OCI-LY1 (cell line): ENCODE measurements around the gene DNASE1L2.

Experiments
- H2AFZ ChIP-seq: fragments of 200-600 bp; sonication (generic), shearing (Covaris generic); 2 replicates; pipeline ENCODE4 v1.6.0; 2014; ENCODE audit warnings: antibody characterized with exemption, mild to moderate bottlenecking, low read length
- H3F3A ChIP-seq: fragments of 200-600 bp; sonication (generic), shearing (Covaris generic); 2 replicates; pipeline ENCODE4 v1.6.0; 2014; ENCODE audit warnings: mild to moderate bottlenecking, antibody characterized with exemption, low read length, moderate library complexity; ENCODE audit not compliant: insufficient read depth
- H3K27ac ChIP-seq: fragments of 200-600 bp; sonication (generic); 2 replicates; pipeline ENCODE4 v1.5.1; 2014; ENCODE audit warnings: low read length, mixed run types, mild to moderate bottlenecking, low read depth; ENCODE audit not compliant: poor library complexity, severe bottlenecking
- H3K27me3 ChIP-seq: fragments of 200-600 bp; sonication (generic); 2 replicates; pipeline ENCODE4 v1.6.0; 2014; ENCODE audit warnings: antibody characterized with exemption, mild to moderate bottlenecking, low read length, moderate library complexity; ENCODE audit not compliant: insufficient read depth
- H3K36me3 ChIP-seq: fragments of 200-600 bp; sonication (generic); 2 replicates; pipeline ENCODE4 v1.6.1; 2014; ENCODE audit warnings: mild to moderate bottlenecking, antibody characterized with exemption, low read length, moderate library complexity, mixed read lengths; ENCODE audit not compliant: insufficient read depth
- H3K4me1 ChIP-seq: fragments of 200-600 bp; sonication (generic); 2 replicates; pipeline ENCODE4 v1.5.1; 2014; ENCODE audit warnings: mild to moderate bottlenecking, low read length, moderate library complexity; ENCODE audit not compliant: insufficient read depth, severe bottlenecking
- H3K4me2 ChIP-seq: fragments of 200-600 bp; sonication (generic), shearing (Covaris generic); 2 replicates; pipeline ENCODE4 v1.6.1; 2014; ENCODE audit warnings: low read length
- H3K4me3 ChIP-seq: fragments of 200-600 bp; sonication (generic); 2 replicates; pipeline ENCODE4 v1.5.1; 2014; ENCODE audit warnings: low read length, low read depth, mild to moderate bottlenecking, mixed read lengths; ENCODE audit not compliant: poor library complexity, severe bottlenecking
- H3K79me2 ChIP-seq: fragments of 200-600 bp; shearing (Covaris generic); 2 replicates; pipeline ENCODE4 v1.6.1; 2016; ENCODE audit warnings: mixed run types, low read length, mixed read lengths; ENCODE audit not compliant: insufficient read depth
- H3K9ac ChIP-seq: fragments of 200-600 bp; sonication (generic), shearing (Covaris generic); 2 replicates; pipeline ENCODE4 v1.6.1; 2014; ENCODE audit warnings: mild to moderate bottlenecking, low read length, mixed read lengths
- H3K9me2 ChIP-seq: fragments of 200-600 bp; sonication (generic), shearing (Covaris generic); 2 replicates; pipeline ENCODE4 v1.6.1; 2014; ENCODE audit warnings: low read depth, mild to moderate bottlenecking, low read length, mixed read lengths
- H3K9me3 ChIP-seq: fragments of 200-600 bp; shearing (Covaris generic); 2 replicates; pipeline ENCODE4 v1.6.1; 2014; ENCODE audit warnings: low read length, mixed read lengths
- H4K20me1 ChIP-seq: fragments of 200-600 bp; sonication (generic), shearing (Covaris generic); 2 replicates; pipeline ENCODE4 v1.6.0; 2016; ENCODE audit warnings: mild to moderate bottlenecking, low read length; ENCODE audit not compliant: insufficient read depth
- EZH2 ChIP-seq: fragments of 200-600 bp; sonication (generic), shearing (Covaris generic); IDR thresholded peaks from 2 replicates; pipeline ENCODE4 v1.8.0; 2017; ENCODE audit warnings: borderline replicate concordance, mixed run types, mild to moderate bottlenecking, antibody characterized with exemption, low read length, moderate library complexity, mixed read lengths
- TF ChIP-seq, protein P1 (sequence below): fragments of 200-600 bp; sonication (generic), shearing (Covaris generic); IDR thresholded peaks from 2 replicates; pipeline ENCODE4 v1.5.1; 2017; ENCODE audit warnings: mild to moderate bottlenecking, antibody characterized with exemption, low read length, moderate library complexity, mixed read lengths

DNASE1L2 gene

DNA sequence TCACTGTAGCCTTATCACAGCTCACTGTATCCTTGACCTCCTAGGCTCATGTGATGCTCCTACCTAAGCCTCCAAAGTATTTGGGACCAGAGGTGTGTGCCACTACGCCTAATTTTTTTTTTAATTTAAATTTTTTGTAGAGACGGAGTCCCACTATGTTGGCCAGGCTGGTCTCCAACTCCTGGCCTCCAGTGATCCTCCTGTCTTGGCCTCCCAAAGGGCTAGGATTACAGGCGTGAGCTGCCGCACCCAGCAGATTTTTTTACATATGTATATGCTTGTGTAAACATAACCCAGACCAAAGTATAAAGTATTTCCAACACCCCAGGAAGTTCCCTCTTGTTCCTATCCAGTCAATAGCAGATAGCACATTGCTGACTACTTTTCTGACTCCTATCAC lies 19.9 kb upstream of the DNASE1L2 start:
- Histone ChIP-seq H3K27me3 (no peaks in the 10 kb centered on the region), H3K79me2 (peaks cover 6% of the 10 kb centered on the region), H3K36me3 (peaks cover 3% of the 10 kb centered on the region; the same call in 1 of the 2 replicates), H3K4me3 (peak overlapping the region; percentile 36), H3F3A (peaks cover 6% of the 10 kb centered on the region; the same call in 1 of the 2 replicates), H3K9me2 (no peaks in the 10 kb centered on the region), H3K27ac (peak overlapping the region; percentile 76), H2AFZ (no peak overlapping the region), H3K9ac (peak overlapping the region; percentile 38; the same call in 1 of the 2 replicates), H3K4me1 (peaks cover 30% of the 10 kb centered on the region), H3K4me2 (peak overlapping the region; percentile 47), H3K9me3 (no peaks in the 10 kb centered on the region), H4K20me1 (no peaks in the 10 kb centered on the region)
- TF ChIP-seq, protein P1, sequence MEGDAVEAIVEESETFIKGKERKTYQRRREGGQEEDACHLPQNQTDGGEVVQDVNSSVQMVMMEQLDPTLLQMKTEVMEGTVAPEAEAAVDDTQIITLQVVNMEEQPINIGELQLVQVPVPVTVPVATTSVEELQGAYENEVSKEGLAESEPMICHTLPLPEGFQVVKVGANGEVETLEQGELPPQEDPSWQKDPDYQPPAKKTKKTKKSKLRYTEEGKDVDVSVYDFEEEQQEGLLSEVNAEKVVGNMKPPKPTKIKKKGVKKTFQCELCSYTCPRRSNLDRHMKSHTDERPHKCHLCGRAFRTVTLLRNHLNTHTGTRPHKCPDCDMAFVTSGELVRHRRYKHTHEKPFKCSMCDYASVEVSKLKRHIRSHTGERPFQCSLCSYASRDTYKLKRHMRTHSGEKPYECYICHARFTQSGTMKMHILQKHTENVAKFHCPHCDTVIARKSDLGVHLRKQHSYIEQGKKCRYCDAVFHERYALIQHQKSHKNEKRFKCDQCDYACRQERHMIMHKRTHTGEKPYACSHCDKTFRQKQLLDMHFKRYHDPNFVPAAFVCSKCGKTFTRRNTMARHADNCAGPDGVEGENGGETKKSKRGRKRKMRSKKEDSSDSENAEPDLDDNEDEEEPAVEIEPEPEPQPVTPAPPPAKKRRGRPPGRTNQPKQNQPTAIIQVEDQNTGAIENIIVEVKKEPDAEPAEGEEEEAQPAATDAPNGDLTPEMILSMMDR: no peak
- no peak for TF ChIP-seq EZH2

- Histone ChIP-seq H3K36me3 (peaks cover 7% of the 10 kb centered on the region; the same call in 1 of the 2 replicates), H4K20me1 (no peaks in the 10 kb centered on the region), H3K27me3 (no peaks in the 10 kb centered on the region), H2AFZ (no peak within 1 kb of the TSS), H3K4me2 (peak within 1 kb of the TSS; percentile 96), H3K4me3 (peak within 1 kb of the TSS; percentile 96), H3K9ac (peak within 1 kb of the TSS; percentile 93), H3K4me1 (peaks cover 21% of the 10 kb centered on the region), H3K27ac (peak within 1 kb of the TSS; percentile 73), H3F3A (no peaks in the 10 kb centered on the region), H3K79me2 (peaks cover 18% of the 10 kb centered on the region), H3K9me2 (no peaks in the 10 kb centered on the region), H3K9me3 (no peaks in the 10 kb centered on the region)
- TF ChIP-seq, protein P1: no peak
- TF ChIP-seq EZH2: no peak
Measured at GRCh38 chr16:2223221-2223941, 12.9 kb upstream of the DNASE1L2 start, which contains the start of gene E4F1. Gene E4F1 (plus strand): TSS chr16:2223591. CDS start chr16:2223614, 23 bp downstream.

GRCh38 chr16:2223942-2224486 lies 12.2 kb upstream of the DNASE1L2 start:
- Histone ChIP-seq H3K27ac (peak overlapping the region; percentile 73), H3K4me3 (peak overlapping the region; percentile 96), H3K79me2 (peaks cover 18% of the 10 kb centered on the region), H3K9me3 (no peaks in the 10 kb centered on the region), H3K4me2 (peak overlapping the region; percentile 96), H3F3A (no peaks in the 10 kb centered on the region), H3K4me1 (peaks cover 21% of the 10 kb centered on the region), H3K9ac (peak overlapping the region; percentile 93), H4K20me1 (no peaks in the 10 kb centered on the region), H3K36me3 (peaks cover 13% of the 10 kb centered on the region; the same call in 1 of the 2 replicates), H3K27me3 (no peaks in the 10 kb centered on the region), H3K9me2 (no peaks in the 10 kb centered on the region), H2AFZ (no peak overlapping the region)
- TF ChIP-seq EZH2: no peak
- TF ChIP-seq, protein P1: no peak
